ENCODE results near the gene CTXND2.
"Not testable (repeated sequence)": the region's sequence is repeated elsewhere in the genome, so short reads cannot be mapped to it uniquely, and the experiment has no call there.

The CTXND2 gene

GRCh38 chr1:150875197-150876118 lies 11.5 kb upstream of the CTXND2 start:
- peak; percentile 13 for DNase-seq (ENCODE audit: low spot score)
- ChIA-PET CTCF (interaction anchor here (0.8 kb wide), 1 partner anchor 9 kb away, joined by 5 read pairs; no protein-coding TSS in a partner anchor), POLR2A (ENCODE audit: low non-redundant PET) (no interaction called here)
- no peak for TF ChIP-seq CTCF (conservative IDR thresholded peaks at IDR 0.05; ENCODE audit: low read depth)
- peak overlapping the region; percentile 94 for H3K27ac ChIP-seq

GRCh38 chr1:150876119-150876454 lies 10.8 kb upstream of the CTXND2 start:
- POLR2A ChIA-PET (ENCODE audit: low non-redundant PET) = no interaction called here

GRCh38 chr1:150878931-150879330 lies 8.0 kb upstream of the CTXND2 start:
- CTCF ChIA-PET; POLR2A ChIA-PET (ENCODE audit: low non-redundant PET); DNase-seq (ENCODE audit: low spot score): not testable (repeated sequence)
- H3K27ac ChIP-seq = peak overlapping the region; percentile 79

More at GRCh38 chr1:150876119-150876454, 10.8 kb upstream of the CTXND2 start:
- peak; percentile 53 for DNase-seq (ENCODE audit: low spot score)
- no peak for TF ChIP-seq CTCF (conservative IDR thresholded peaks at IDR 0.05; ENCODE audit: low read depth)
- H3K27ac ChIP-seq = peak overlapping the region; percentile 94
- CTCF ChIA-PET = no interaction called here

GRCh38 chr1:150881331-150882070 lies 5.4 kb upstream of the CTXND2 start:
- ChIA-PET POLR2A (ENCODE audit: low non-redundant PET) (no interaction called here), CTCF (interaction anchor here (0.6 kb wide), 1 partner anchor 322 kb away, joined by 7 read pairs; no protein-coding TSS in a partner anchor)
- TF ChIP-seq CTCF (conservative IDR thresholded peaks at IDR 0.05; ENCODE audit: low read depth) = no peak
- H3K27ac ChIP-seq = peak overlapping the region; percentile 79
- DNase-seq (ENCODE audit: low spot score) = peak; percentile 50

GRCh38 chr1:150883121-150883520 lies 3.8 kb upstream of the CTXND2 start:
- CTCF ChIA-PET = interaction anchor here (0.6 kb wide), 1 partner anchor 507 kb away, joined by 3 read pairs; no protein-coding TSS in a partner anchor
- POLR2A ChIA-PET (ENCODE audit: low non-redundant PET); DNase-seq (ENCODE audit: low spot score); H3K27ac ChIP-seq: not testable (repeated sequence)

GRCh38 chr1:150888727-150889126 lies 1.8 kb downstream of the CTXND2 start:
- no peak for DNase-seq (ENCODE audit: low spot score)
- no peak for TF ChIP-seq CTCF (conservative IDR thresholded peaks at IDR 0.05; ENCODE audit: low read depth)
- CTCF ChIA-PET = no interaction called here
- H3K27ac ChIP-seq = no peak overlapping the region
- POLR2A ChIA-PET (ENCODE audit: low non-redundant PET) = no interaction called here

- DNase-seq (ENCODE audit: low spot score) = no peak
- no peak overlapping the region for H3K27ac ChIP-seq
- no peak for TF ChIP-seq CTCF (conservative IDR thresholded peaks at IDR 0.05; ENCODE audit: low read depth)
- POLR2A ChIA-PET (ENCODE audit: low non-redundant PET) = no interaction called here
- CTCF ChIA-PET = no interaction called here
These were observed 3.1 kb downstream of the CTXND2 start for GRCh38 chr1:150890033-150890416.

Data from RWPE1 (cell line).